IMR-90 (cell line): ENCODE results near the gene MDM2. TPM values are rescaled to one million over a fixed set of nuclear protein-coding genes. Genes with fewer than 3 reads are reported as not detected.

ENCODE experiments used
- ATAC-seq: fragments of 200-7000 bp; cut with Tn5 transposase; 2 replicates; pipeline ENCODE4 v1.9.1; 2020; ENCODE audit warnings: low read depth, mild to moderate bottlenecking, moderate library complexity
- BruUV-seq: library from RNA; stranded (reverse); fragments of 400-500 nt; replicated peaks from 2 replicates; lab custom pipeline; 2021; lab: Mats Ljungman, UMichigan
- CTCF ChIA-PET: fragments of 300-600 bp; formaldehyde crosslinking; extraction: SDS; loops from one replicate; lab custom pipeline; 2021; ENCODE audit warnings: antibody characterized with exemption; lab: Yijun Ruan, JAX
- POLR2A ChIA-PET: fragments of 300-600 bp; sonication (Branson Sonifier 250); formaldehyde crosslinking; loops from one replicate; lab custom pipeline; 2022; ENCODE audit warnings: antibody characterized with exemption; ENCODE audit not compliant: unreplicated experiment; lab: Charles Lee
- DNase-seq: peaks from one replicate; pipeline ENCODE4 v3.0.0; 2013
- H2AFZ ChIP-seq: replicated peaks from 2 replicates; pipeline ENCODE3; 2013; ENCODE audit warnings: low read length, mild to moderate bottlenecking; ENCODE audit not compliant: poor library complexity
- H2AK5ac ChIP-seq: 2 replicates; pipeline ENCODE4 v1.6.1; 2013; ENCODE audit warnings: low read depth, low read length, inconsistent platforms
- H2AK9ac ChIP-seq: replicated peaks from 2 replicates; pipeline ENCODE3; 2013; ENCODE audit warnings: mild to moderate bottlenecking, low read depth, low read length, moderate library complexity; ENCODE audit not compliant: poor library complexity
- H2BK120ac ChIP-seq: 2 replicates; pipeline ENCODE4 v1.6.1; 2013; ENCODE audit warnings: low read depth, low read length, inconsistent platforms
- H2BK15ac ChIP-seq: 3 replicates; pipeline ENCODE4 v1.6.1; 2013; ENCODE audit warnings: low read depth, low read length, inconsistent platforms
- H2BK20ac ChIP-seq: 2 replicates; pipeline ENCODE4 v1.6.1; 2013; ENCODE audit warnings: low read depth, mild to moderate bottlenecking, inconsistent platforms, low read length, moderate library complexity
- H2BK5ac ChIP-seq: 2 replicates; pipeline ENCODE4 v1.6.1; 2013; ENCODE audit warnings: mild to moderate bottlenecking, low read depth, low read length, inconsistent platforms; ENCODE audit not compliant: poor library complexity, severe bottlenecking
- H3K14ac ChIP-seq: replicated peaks from 2 replicates; pipeline ENCODE4 v1.6.1; 2013; ENCODE audit warnings: low read depth, low read length, inconsistent platforms
- H3K18ac ChIP-seq: 2 replicates; pipeline ENCODE4 v1.6.1; 2013; ENCODE audit warnings: low read depth, low read length, control low read depth
- H3K23ac ChIP-seq: 2 replicates; pipeline ENCODE4 v1.6.1; 2013; ENCODE audit warnings: low read depth, low read length, inconsistent platforms
- H3K27ac ChIP-seq: 2 replicates; pipeline ENCODE4 v1.5.1; 2013; ENCODE audit warnings: mild to moderate bottlenecking, control low read depth, low read length; ENCODE audit not compliant: insufficient read depth
- H3K27me3 ChIP-seq: 2 replicates; pipeline ENCODE4 v1.6.1; 2013; ENCODE audit warnings: low read length; ENCODE audit not compliant: control insufficient read depth, insufficient read depth
- H3K36me3 ChIP-seq: 2 replicates; pipeline ENCODE4 v1.6.1; 2013; ENCODE audit warnings: low read length, mixed read lengths; ENCODE audit not compliant: control insufficient read depth, insufficient read depth
- H3K4ac ChIP-seq: 2 replicates; pipeline ENCODE4 v1.6.1; 2013; ENCODE audit warnings: low read depth, low read length, inconsistent platforms
- H3K4me1 ChIP-seq: 2 replicates; pipeline ENCODE4 v1.6.1; 2013; ENCODE audit warnings: low read length, mixed read lengths; ENCODE audit not compliant: control insufficient read depth, insufficient read depth
- H3K4me2 ChIP-seq: 2 replicates; pipeline ENCODE4 v1.6.1; 2013; ENCODE audit warnings: low read depth, mild to moderate bottlenecking, control low read depth, low read length, moderate library complexity
- H3K4me3 ChIP-seq: 2 replicates; pipeline ENCODE4 v1.5.1; 2013; ENCODE audit warnings: low read depth, mild to moderate bottlenecking, control low read depth, low read length, moderate library complexity; ENCODE audit not compliant: insufficient read depth
- H3K56ac ChIP-seq: 2 replicates; pipeline ENCODE4 v1.6.1; 2013; ENCODE audit warnings: low read length, inconsistent platforms; ENCODE audit not compliant: insufficient read depth; ENCODE audit errors: extremely low read depth
- H3K79me1 ChIP-seq, 2 experiments: 2 replicates each; pipeline ENCODE4 v1.6.1; 2013; ENCODE audit warnings: low read length in 2 of 2, inconsistent platforms in 1 of 2, low read depth in 1 of 2
- H3K9ac ChIP-seq: 2 replicates; pipeline ENCODE4 v1.6.1; 2013; ENCODE audit warnings: low read depth, low read length, control low read depth
- H3K9me1 ChIP-seq: 2 replicates; pipeline ENCODE4 v1.6.1; 2013; ENCODE audit warnings: low read length, inconsistent platforms; ENCODE audit not compliant: insufficient read depth
- H3K9me3 ChIP-seq: 2 replicates; pipeline ENCODE4 v1.6.1; 2013; ENCODE audit warnings: low read length; ENCODE audit not compliant: control insufficient read depth, insufficient read depth
- H4K20me1 ChIP-seq: 2 replicates; pipeline ENCODE4 v1.6.1; 2013; ENCODE audit warnings: low read length, inconsistent platforms; ENCODE audit not compliant: insufficient read depth
- H4K5ac ChIP-seq: 2 replicates; pipeline ENCODE4 v1.6.1; 2013; ENCODE audit warnings: mild to moderate bottlenecking, low read depth, low read length, control low read depth
- H4K8ac ChIP-seq, 2 experiments: 2 replicates each; pipeline ENCODE4 v1.6.1; 2013; ENCODE audit warnings: low read depth in 2 of 2, low read length in 2 of 2, control low read depth in 1 of 2, inconsistent platforms in 1 of 2
- H4K91ac ChIP-seq: 2 replicates; pipeline ENCODE4 v1.6.1; 2013; ENCODE audit warnings: low read depth, low read length, inconsistent platforms; ENCODE audit not compliant: insufficient read depth
- BHLHE40 ChIP-seq: fragments of 150-350 bp; IDR thresholded peaks from 2 replicates; pipeline ENCODE4 v1.6.1; 2016; ENCODE audit warnings: mild to moderate bottlenecking, low read depth, low read length
- FOS ChIP-seq: fragments of 150-350 bp; IDR thresholded peaks from 2 replicates; pipeline ENCODE4 v1.6.1; 2016; ENCODE audit warnings: low read depth, low read length
- POLR2A ChIP-seq: IDR thresholded peaks from 2 replicates; pipeline ENCODE4 v1.6.1; 2012; ENCODE audit warnings: mild to moderate bottlenecking, low read depth, low read length
- WGBS, 2 experiments: methylation state at CpG; one replicate each; pipeline versions ENCODE4 v1.1.5 to v1.1.7; 2013; ENCODE audit warnings: missing lambda C conversion rate in 2 of 2; ENCODE audit not compliant: insufficient read length in 1 of 2; ENCODE audit errors: extremely low coverage in 2 of 2; 5-methylcytosine and 5-hydroxymethylcytosine counted together
- dilution Hi-C: fragments of 300-500 bp; cut with HindIII; formaldehyde crosslinking; loops from one replicate; pipeline ENCODE4 v1.14.3; 2018; ENCODE audit warnings: low sequenced_read_pairs; ENCODE audit not compliant: unreplicated experiment
- in situ Hi-C: fragments of 300-500 bp; cut with MboI; formaldehyde crosslinking; loops from 3 replicates; pipeline ENCODE4 v1.14.3; 2019; ENCODE audit warnings: low sequenced_read_pairs, inconsistent platforms, mixed read lengths
- intact Hi-C: fragments of 100-400 bp; cut with micrococcal nuclease; formaldehyde crosslinking; loops from 2 replicates; pipeline ENCODE4 v1.10.0; 2022
- polyA plus RNA-seq, 3 experiments: library from polyadenylated mRNA; depleted of rRNA; stranded (reverse); fragments of >200 nt; gene quantifications; 2 replicates each; pipeline ENCODE4 v1.2.3, GENCODE V29; 2012; ENCODE audit warnings: low replicate concordance in 1 of 3
- total RNA-seq: library from RNA; depleted of rRNA; stranded (reverse); fragments of >200 nt; gene quantifications from 2 replicates; pipeline ENCODE4 v1.2.3, GENCODE V29; 2012

The MDM2 gene
- total and polyA plus RNA-seq, 2 of the 4 experiments (the other 2 are of a cell fraction), result 21.9 to 196 TPM

DNA sequence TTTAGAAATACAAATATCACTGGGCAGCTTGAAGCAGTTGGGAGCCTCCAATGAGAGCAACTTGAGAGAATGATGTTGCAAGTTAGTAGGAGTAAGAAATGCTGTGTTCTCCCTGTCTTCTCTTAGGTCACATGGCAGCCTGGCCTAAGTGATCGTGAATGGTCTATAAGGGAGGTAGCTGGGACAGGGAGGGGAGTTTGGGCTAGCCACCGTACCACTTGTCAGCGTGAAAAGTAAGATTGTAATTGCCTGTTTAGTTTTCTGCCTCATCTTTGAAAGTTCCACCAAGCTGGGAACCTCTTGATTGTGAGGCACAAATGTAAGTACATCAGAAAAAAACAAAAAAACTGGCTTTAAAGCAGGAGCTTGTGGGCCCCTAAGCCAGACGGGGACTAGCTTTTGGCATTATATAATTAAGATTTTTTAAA, 36.4 kb downstream of the MDM2 start:
- Histone ChIP-seq H3K9me3 (no peaks in the 10 kb centered on the region), H2AK5ac (no peak overlapping the region), H3K4me1 (no peaks in the 10 kb centered on the region), H4K5ac (no peak overlapping the region), H2BK120ac (no peak overlapping the region), H3K18ac (no peak overlapping the region), H3K9ac (no peak overlapping the region), H3K27ac (no peak overlapping the region), H3K79me1 (peaks cover 8 to 28% of the 10 kb centered on the region in 2 experiments; a peak in 3 of 4 replicates), H4K91ac (no peak overlapping the region), H3K56ac (no peak overlapping the region), H2BK20ac (no peak overlapping the region), H3K4me3 (no peak overlapping the region), H2AFZ (no peak overlapping the region), H2AK9ac (no peak overlapping the region), H3K36me3 (peaks cover 38% of the 10 kb centered on the region), H4K20me1 (peaks cover 26% of the 10 kb centered on the region; the same call in 1 of the 2 replicates), H3K23ac (no peak overlapping the region), H3K27me3 (no peaks in the 10 kb centered on the region), H4K8ac (no peak overlapping the region), H3K4me2 (no peak overlapping the region), H2BK5ac (no peak overlapping the region), H3K14ac (no peak overlapping the region), H3K9me1 (0 out of 2 replicates have a peak, but pooled peaks cover 3% of the 10 kb centered on the region), H3K4ac (no peak overlapping the region), H2BK15ac (no peak overlapping the region)
- ATAC-seq, result no peak
- TF ChIP-seq POLR2A (no peak), FOS (no peak), BHLHE40 (no peak)
- intact Hi-C loops, result no loop called here
- dilution Hi-C loops, result no loop called here
- BruUV-seq, result no TSS peak
- no peak for DNase-seq
- 100% methylated on average over 2 of the region's 4 CpGs; no CpG with 5 or more reads in 1 of the 2 experiments for WGBS, 2 experiments
- in situ Hi-C loops, result loop anchor here (25.0 kb wide), 1 partner anchor 743 kb away; the partner anchor contains the start of gene CCT2
- ChIA-PET POLR2A (no interaction called here), CTCF (no interaction called here)
